ENCODE results near the gene TDRD7.

Gene TDRD7, protein sequence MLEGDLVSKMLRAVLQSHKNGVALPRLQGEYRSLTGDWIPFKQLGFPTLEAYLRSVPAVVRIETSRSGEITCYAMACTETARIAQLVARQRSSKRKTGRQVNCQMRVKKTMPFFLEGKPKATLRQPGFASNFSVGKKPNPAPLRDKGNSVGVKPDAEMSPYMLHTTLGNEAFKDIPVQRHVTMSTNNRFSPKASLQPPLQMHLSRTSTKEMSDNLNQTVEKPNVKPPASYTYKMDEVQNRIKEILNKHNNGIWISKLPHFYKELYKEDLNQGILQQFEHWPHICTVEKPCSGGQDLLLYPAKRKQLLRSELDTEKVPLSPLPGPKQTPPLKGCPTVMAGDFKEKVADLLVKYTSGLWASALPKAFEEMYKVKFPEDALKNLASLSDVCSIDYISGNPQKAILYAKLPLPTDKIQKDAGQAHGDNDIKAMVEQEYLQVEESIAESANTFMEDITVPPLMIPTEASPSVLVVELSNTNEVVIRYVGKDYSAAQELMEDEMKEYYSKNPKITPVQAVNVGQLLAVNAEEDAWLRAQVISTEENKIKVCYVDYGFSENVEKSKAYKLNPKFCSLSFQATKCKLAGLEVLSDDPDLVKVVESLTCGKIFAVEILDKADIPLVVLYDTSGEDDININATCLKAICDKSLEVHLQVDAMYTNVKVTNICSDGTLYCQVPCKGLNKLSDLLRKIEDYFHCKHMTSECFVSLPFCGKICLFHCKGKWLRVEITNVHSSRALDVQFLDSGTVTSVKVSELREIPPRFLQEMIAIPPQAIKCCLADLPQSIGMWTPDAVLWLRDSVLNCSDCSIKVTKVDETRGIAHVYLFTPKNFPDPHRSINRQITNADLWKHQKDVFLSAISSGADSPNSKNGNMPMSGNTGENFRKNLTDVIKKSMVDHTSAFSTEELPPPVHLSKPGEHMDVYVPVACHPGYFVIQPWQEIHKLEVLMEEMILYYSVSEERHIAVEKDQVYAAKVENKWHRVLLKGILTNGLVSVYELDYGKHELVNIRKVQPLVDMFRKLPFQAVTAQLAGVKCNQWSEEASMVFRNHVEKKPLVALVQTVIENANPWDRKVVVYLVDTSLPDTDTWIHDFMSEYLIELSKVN

GRCh38 chr9:97411789-97412625, at the start of gene TDRD7:
Gene TDRD7, plus strand, starts transcription at chr9:97412096. Its CDS starts 16,370 bp downstream, at chr9:97428466.
- peak; percentile 40 for DNase-seq

DNA sequence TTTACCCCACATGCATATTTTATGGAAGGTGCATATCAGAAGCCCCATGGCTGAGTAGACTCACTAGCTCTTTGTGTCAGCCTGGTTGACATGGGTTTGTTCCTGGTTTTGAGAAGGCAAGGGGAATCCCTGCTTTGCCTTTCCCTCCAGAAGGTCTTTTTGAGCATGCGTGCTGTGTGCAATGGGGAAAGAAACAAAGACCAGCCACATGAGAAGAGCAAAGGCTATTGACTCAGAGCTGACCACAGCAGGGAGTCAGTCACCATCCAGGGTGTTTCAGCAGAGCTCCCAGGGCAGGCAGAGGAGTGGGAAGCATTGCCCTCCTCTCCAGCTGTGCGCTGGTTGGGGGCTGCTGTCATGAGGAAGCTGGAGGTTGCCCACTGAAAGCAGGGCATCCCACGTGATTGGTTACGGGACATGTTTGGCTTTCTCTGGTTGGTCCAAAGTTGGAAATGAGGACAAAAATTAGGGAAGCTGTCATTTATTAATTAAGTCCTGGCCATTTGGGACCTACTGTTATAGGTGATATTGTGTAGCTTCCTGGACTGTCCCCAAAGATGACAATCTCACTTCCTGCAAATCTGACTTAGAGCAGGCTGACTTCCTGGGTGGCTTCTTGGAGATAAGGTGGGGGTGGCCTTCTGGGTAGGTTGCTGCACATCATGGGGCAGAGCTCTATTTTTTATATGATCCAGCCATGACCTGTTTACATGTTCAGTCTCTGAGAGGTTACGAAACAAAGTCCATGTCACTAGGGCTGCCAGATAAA, 48.9 kb upstream of the TDRD7 start:
- DNase-seq = no peak

- DNase-seq = no peak
Measured at GRCh38 chr9:97363661-97364299, 48.1 kb upstream of the TDRD7 start.

DNA sequence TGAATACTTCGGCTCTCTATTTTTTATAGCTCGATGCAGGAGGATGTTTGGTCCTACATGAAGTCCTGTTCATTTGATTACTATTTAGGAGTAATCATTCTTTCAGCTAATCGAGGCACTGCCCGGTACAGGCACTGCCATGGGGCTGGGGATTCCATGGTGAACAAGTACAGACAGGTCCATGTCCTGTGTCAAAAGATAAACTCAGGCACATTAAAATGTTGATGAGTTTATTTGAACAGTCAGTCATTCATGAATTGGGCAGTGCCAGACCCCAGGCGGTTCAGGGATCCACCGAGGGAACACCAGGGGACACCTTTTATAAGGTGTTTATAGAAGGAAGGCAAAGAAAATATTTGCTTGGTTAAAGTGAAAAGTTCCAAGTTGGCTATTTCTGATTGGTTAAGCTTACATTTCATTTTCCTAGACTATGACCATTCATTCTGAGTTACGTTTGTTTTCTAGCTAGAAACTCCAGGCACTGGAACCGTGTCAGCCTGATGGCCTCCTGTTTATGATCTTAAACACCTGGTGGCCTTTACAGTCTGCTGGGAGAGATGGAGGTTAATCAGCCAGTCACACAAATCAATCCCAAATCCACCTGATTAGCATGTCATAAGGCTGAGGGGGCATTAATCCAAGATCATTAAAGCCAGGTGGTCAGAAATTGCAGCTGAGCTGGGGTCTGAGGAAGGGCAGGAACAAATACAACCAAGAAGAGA, 47.0 kb upstream of the TDRD7 start:
- no peak for DNase-seq

DNA sequence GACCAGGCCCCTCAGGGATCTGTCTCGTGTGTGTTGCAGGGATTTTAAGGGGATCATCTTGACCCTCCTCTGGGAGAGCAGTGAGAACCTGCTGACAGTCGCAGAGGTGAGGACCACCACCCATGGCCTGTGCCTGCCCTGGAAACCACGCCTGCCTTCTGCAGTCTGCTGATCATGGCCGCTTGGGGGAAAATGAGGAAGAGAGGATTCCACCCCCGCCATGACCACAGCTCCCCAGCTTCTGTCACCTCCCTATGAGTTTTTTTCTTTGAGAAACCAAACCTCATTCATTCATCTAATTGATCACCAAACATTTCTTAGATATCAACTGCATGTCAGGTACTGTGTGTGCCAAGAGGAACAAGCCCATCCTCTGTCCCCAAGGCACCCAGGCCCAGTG, 46.3 kb upstream of the TDRD7 start:
- no peak for DNase-seq

DNA sequence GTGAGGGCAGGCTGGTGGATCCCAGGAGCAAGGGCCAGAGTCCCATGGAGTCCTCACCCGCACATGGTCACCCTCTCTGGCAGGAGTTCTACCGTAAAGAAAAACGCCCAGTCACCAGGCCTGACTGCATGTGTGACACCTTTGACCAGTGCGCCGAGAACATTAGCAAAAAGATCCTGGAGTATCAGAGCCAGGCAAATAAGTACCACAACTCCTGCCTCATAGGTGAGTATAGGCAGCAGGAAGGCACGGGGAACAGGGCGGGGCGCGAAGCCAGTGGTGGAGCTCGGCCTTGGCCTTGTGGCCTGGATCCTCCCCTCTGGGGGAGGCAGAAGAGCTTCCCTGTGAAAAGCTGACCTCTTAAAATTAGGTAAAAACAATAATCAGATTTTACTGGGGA, 45.4 kb upstream of the TDRD7 start:
- DNase-seq = no peak

DNA sequence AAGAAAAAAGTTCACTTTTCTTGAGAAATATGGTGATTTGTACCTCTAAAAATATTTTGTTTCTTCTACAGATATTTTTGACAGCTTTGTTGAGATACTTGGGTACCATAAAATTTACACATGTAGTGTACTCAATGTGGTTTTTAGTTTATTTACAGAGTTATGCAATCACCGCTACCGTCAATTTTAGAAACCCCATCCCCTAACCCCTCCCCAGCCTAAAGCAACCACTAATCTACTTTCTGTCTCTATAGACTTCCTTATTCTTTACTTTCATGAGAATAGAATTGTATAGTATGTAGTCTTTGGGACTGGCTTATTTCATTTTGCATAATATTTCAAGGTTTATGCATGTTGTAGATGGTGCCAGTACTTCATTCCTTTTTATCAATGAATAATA, 45.0 kb upstream of the TDRD7 start:
- no peak for DNase-seq

DNA sequence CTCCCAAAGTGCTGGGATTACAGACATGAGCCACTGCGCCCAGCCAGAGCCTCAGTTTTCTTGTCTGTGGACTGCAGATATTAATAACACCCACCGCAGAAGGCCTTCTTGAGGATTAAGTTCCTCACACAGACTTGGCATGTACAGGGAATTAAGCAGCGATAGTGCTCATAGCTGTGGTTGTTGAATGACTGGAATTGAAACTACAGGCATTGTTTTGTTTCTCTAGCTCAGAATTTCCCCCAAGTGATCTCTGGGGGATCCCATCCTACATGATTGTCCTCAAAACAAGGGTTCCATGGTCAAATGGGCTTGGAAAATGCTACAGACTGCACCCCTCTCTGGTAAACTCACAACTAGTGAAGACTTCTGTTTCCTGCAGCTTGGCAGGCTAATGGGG, 44.2 kb upstream of the TDRD7 start:
- DNase-seq = no peak

DNA sequence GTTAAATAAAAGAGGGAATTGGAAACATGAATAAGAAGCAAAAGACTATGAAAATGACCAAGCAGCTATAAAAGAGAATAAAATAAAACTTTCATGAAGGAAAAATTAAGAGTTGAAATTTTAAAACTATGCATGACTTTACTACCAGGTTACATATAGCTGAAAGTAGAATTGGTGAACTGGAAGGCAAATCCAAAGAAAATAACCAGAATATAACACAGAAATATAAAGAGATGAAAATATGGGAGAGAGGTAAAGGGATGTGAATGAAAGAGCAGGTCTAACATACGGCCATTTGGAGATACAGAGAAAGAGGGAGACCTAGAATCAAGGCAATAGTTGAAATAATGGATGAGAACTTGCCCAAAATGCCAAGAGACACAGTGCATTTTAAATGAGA, 42.9 kb upstream of the TDRD7 start:
- DNase-seq = no peak

DNA sequence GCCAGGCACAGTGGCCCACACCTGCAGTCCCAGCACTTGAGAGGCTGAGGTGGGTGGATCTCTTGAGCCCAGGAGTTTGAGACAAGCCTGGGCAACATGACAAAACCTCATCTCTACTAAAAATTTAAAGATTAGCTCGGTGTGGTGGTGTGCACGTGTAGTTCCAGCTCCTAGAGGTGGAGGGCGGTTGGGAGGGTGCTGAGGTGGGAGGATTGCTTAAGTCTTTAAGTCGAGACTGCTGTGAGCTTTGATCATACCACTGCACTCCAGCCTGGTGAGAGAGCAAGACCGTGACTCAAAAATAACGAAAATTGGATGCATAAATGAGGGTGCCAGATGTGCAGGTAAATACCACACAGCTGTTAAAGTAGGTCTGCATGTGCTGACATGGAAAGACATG, 39.3 kb upstream of the TDRD7 start:
- no peak for DNase-seq

DNA sequence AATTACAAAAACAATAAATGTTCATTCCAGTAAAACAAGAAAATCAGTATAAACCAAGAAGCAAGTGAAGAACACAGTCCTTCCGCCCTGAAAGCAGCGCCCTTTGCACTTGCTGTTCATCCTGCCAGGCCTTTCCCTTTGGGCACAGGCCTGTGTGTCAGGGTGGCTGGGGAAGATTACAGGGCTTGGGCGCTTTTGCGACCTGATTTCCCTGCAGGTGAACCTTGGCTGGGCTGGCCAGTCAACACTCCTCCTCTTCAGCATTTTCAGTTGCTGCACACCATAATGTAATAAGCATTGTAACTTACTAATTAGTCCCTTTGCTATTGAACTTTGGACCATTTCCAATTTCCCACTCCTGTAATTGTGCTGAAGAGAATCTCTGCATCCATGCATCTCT, 38.6 kb upstream of the TDRD7 start:
- peak; percentile 0 for DNase-seq

DNA sequence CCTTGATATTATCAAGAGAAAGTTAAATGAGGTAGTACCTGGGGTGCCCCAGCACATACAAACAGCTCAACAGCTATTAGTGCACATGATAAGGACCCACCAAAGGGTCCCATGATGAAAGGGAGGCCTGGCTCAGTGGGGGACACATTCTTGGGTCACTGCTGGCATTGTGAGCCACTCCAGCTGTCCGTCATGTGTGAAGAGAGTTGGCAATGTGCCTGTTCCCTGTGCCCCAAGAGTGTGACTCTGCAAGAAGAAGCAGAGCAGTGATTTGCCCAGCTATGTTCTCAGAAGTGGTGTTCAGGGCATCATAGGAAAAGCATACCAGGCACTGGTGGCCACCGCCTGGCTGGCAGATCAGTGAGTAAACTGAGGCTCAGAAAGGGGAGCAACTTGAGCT, 37.1 kb upstream of the TDRD7 start:
- no peak for DNase-seq

DNA sequence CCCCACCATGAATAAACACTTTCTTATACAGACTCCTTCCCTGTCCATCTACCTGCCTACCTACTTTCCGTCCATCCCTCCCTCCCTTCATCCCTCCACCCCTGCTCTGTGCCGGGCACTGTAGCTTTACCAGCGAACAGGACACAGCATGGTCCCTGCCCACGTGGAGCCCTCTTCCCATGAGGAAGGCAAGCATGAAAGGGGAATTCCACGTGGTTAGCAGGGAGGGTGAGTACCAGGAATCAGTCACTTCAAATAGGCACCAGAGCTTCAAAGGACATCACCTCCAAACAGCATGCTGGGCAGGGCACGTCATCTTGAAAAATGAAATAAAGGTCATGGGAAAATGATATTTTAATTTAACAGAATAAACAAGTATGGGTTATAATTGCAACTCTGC, 35.0 kb upstream of the TDRD7 start:
- DNase-seq = no peak

DNA sequence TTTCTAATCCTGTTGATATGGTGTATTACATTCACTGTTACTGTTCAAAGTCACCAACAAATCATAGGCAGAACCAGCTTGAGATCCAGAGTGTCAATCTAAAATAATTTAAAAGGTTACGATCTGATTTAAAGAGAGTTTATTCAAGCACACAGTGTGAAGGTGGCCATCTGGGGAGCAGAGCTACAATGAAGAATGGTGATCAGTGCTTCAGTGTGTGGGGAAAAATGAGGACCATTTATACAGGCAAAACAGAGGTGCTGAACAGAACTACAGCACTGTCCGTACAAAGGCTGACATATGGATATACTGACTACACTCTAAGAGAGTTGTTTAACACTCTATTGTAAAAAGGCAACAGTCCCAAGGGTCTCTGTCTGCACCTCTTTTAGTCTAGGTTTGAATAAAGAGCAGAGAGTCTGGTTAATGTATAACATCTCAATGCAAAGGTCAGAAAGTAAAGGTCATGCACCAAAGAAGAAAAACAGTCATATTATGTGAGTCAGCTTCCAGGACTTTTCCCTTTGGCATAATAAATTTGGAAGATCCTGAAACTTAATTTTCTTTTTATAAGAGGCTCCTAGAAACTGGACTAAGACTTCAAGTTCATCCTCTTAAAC, 29.7 kb upstream of the TDRD7 start:
- no peak for DNase-seq

- no peak for DNase-seq
Measured at GRCh38 chr9:97384406-97385262, 27.3 kb upstream of the TDRD7 start.

- DNase-seq = no peak
Measured at GRCh38 chr9:97385626-97386264, 26.2 kb upstream of the TDRD7 start.

- DNase-seq = no peak
Measured at GRCh38 chr9:97386265-97386633, 25.6 kb upstream of the TDRD7 start.

- DNase-seq = peak; percentile 15
Measured at GRCh38 chr9:97386733-97387503, 25.0 kb upstream of the TDRD7 start.
